Measurements from ENCODE around the gene PMM2. TPM values are rescaled to one million over a fixed set of nuclear protein-coding genes. Genes with fewer than 3 reads are reported as not detected.

PMM2 gene
- total and polyA plus RNA-seq, 2 donors (not counting 1 experiment from before 2014, with no cell fraction given) = 15.8 to 47.5 TPM

DNA sequence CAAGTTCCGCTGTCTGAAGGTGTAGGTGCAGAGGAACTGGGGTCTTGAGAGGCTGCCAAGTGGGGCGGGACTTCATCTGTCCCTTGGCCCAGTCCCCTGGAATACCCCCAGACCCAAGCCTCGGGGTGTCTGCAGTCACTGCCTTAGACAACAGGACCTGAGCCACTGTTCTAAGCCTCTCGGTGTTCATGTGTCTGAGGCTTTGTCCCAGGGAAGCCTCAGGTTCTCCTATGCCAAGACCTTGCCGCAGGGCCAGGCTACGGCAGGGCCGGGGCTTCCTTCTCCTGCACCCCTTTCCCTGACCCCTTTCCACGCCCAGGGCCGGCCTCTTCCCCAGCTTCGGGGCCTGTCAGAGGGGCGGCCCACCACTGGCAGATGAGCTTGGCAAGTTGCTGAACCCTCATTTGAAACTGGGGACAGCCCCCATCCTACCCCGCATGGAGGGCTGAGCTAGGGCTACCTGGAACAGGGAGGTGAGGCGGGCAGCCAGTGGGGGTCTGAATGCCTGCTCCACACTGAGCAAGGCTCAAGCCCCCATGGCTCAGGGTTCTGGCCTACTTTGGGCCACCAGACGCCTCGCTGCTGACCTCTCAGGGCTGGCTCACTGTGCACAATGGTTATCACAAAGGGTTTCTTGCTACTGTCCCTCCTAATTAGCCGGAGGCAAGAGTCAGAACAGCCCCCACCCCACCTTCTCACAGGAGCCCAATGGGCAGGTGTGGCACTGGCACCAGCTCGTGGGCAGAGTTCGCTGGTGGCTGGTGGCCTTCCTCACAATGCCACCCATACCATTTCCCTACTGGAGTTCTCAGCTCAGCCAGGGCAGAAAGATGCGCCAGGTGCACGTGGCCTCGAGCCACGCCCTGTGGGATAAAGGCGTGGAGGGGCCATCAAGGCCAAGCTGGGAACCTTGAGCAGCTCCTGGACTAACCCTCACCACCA lies 91.6 kb downstream of the PMM2 start:
- Histone ChIP-seq H4K20me1 (ENCODE audit: control insufficient read depth, insufficient read depth, low read length, poor library complexity, severe bottlenecking) (peaks cover 59% of the 10 kb centered on the region), H3K79me2 (ENCODE audit: control insufficient read depth, insufficient read depth, low read length) (peaks cover 7% of the 10 kb centered on the region), H3K9me3 (ENCODE audit: control extremely low read depth in 1 of 3, control insufficient read depth in 2 of 3, insufficient read depth in 1 of 3, low read length in 2 of 3) (peaks cover 0 to 3% (median 0%) of the 10 kb centered on the region in 3 donors), H3K36me3 (replicated peaks in 1 of 2; ENCODE audit: control extremely low read depth in 1 of 2, control insufficient read depth in 1 of 2, extremely low read depth in 1 of 2, insufficient read depth in 2 of 2, low read length in 1 of 2) (peaks cover 0 to 29% of the 10 kb centered on the region in 2 experiments), H2AFZ (ENCODE audit: insufficient read depth, low read depth, low read length, poor library complexity, severe bottlenecking) (no peak overlapping the region), H3K4me2 (replicated peaks; ENCODE audit: low read depth, low read length, poor library complexity, severe bottlenecking) (no peak overlapping the region), H3K9ac (ENCODE audit: low read length) (no peak overlapping the region), H3K4me1 (ENCODE audit: control insufficient read depth in 2 of 2, insufficient read depth in 2 of 2, low read length in 2 of 2) (peaks cover 18 to 52% of the 10 kb centered on the region in 2 donors), H3K4me3 (ENCODE audit: control extremely low read depth in 1 of 5, extremely low read depth in 1 of 5, insufficient read depth in 1 of 5, low read depth in 2 of 5, low read length in 4 of 5) (no peak overlapping the region), H3K27me3 (replicated peaks in 1 of 4; ENCODE audit: control extremely low read depth in 1 of 4, control insufficient read depth in 3 of 4, insufficient read depth in 4 of 4, low read length in 3 of 4) (peaks cover 0 to 3% (median under 1%) of the 10 kb centered on the region in 4 experiments), H3K27ac (ENCODE audit: low read length in 2 of 2) (no peak overlapping the region)
- DNase-seq = no peak
- H3K4me1 Mint-ChIP-seq = peaks cover 49% of the 10 kb centered on the region
- 95% methylated on average over 23 of the region's 23 CpGs for WGBS (ENCODE audit: insufficient coverage)
- H3K4me3 Mint-ChIP-seq = no peak overlapping the region
- TF ChIP-seq, protein P1, sequence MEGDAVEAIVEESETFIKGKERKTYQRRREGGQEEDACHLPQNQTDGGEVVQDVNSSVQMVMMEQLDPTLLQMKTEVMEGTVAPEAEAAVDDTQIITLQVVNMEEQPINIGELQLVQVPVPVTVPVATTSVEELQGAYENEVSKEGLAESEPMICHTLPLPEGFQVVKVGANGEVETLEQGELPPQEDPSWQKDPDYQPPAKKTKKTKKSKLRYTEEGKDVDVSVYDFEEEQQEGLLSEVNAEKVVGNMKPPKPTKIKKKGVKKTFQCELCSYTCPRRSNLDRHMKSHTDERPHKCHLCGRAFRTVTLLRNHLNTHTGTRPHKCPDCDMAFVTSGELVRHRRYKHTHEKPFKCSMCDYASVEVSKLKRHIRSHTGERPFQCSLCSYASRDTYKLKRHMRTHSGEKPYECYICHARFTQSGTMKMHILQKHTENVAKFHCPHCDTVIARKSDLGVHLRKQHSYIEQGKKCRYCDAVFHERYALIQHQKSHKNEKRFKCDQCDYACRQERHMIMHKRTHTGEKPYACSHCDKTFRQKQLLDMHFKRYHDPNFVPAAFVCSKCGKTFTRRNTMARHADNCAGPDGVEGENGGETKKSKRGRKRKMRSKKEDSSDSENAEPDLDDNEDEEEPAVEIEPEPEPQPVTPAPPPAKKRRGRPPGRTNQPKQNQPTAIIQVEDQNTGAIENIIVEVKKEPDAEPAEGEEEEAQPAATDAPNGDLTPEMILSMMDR (IDR thresholded peaks at IDR 0.05) = no peak
- TF ChIP-seq EZH2 (IDR thresholded peaks at IDR 0.05; ENCODE audit: borderline replicate concordance, insufficient read depth, low read depth, low read length, poor library complexity, severe bottlenecking) = no peak
- H3K9me3 Mint-ChIP-seq (ENCODE audit: insufficient read depth) = peaks cover 3% of the 10 kb centered on the region
- no peak for ATAC-seq (ENCODE audit: low read depth)
- ChIA-PET CTCF (interaction anchor here (0.5 to 4.5 kb wide), 4 partner anchors 8 to 249 kb away, joined by 3 to 46 read pairs (median 19); partner anchors contain the start of gene LITAFD), POLR2A (no interaction called here)
- intact Hi-C loops (cut with micrococcal nuclease) = no loop called here
- peaks cover 9% of the 10 kb centered on the region for H3K27me3 Mint-ChIP-seq
- H3K27ac Mint-ChIP-seq = no peak overlapping the region

All from B cell (primary cell).